Lung microvascular endothelial cell (primary cell): Measurements from ENCODE around the gene UBE2G2. TPM values are rescaled to one million over a fixed set of nuclear protein-coding genes. Genes with fewer than 3 reads are reported as not detected.

Experiments used
- DNase-seq, 2 donors: peaks; one replicate each; pipeline versions ENCODE4 v3.0.0 to v3.0.0-alpha.2; 2010; ENCODE audit warnings: low read depth in 2 of 2
- total RNA-seq: library from RNA; depleted of rRNA; stranded (reverse); fragments of >200 nt; gene quantifications from 2 replicates; pipeline ENCODE4 v1.2.1, GENCODE V29; 2014

The UBE2G2 gene
- total RNA-seq, 1 donor from 2014 or later = 92.3 TPM

GRCh38 chr21:44791993-44792392, 9.6 kb downstream of the UBE2G2 start:
- no peak for DNase-seq

DNA sequence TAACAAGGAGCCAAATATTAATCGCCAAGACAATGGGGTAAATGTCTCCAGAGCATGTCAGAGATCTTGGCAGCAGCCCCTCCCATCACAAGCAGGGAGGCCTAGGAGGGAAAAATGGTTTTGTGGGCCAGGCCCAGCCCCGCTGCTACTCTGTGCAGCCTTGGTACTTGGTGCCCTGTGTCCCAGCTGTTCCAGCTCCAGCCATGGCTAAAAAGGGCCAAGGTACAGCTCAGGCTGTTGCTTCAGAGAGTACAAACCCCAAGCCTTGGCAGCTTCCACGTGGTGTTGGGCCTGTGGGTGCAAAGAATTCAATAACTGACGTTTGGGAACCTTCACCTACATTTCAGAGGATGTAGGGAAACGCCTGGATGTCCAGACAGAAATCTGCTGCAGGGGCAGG, 10.4 kb downstream of the UBE2G2 start:
- DNase-seq = no peak

- DNase-seq = no peak
These were observed 11.3 kb downstream of the UBE2G2 start for GRCh38 chr21:44790368-44790767.

GRCh38 chr21:44789880-44790279, 11.7 kb downstream of the UBE2G2 start:
- DNase-seq = no peak

DNA sequence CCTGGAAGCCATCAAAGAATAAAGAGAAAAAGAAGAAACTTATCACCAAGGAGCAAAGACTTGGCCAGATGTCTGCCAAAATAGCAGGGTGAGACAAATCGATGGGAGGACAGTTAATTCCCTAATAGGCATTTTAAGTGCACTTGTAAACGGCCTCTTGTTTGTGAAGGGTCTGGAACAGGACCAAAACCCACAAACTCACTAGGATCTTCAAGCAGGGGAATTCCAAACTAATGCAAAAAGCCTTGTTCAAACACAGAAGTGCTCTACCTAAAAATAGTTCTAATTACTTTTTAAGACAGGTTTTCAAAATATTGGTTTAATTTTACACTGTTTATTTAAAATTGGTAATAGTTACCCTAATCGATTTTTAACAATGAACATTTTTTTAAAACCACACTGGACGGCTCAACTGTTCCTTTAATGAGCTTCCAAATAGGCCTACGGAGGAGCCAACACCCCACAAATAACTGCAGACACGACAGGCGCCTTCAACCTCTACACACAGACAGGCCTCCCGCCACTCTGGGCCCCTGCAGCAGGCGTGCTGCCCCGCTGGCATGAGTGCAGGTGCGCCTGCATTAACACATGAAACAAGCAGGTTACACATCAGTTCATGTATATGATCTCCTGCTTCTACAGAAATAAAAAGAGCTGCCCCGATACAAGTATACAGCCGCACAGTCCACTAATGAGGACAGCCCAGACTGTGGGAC, 15.8 kb downstream of the UBE2G2 start:
- no peak for DNase-seq

DNA sequence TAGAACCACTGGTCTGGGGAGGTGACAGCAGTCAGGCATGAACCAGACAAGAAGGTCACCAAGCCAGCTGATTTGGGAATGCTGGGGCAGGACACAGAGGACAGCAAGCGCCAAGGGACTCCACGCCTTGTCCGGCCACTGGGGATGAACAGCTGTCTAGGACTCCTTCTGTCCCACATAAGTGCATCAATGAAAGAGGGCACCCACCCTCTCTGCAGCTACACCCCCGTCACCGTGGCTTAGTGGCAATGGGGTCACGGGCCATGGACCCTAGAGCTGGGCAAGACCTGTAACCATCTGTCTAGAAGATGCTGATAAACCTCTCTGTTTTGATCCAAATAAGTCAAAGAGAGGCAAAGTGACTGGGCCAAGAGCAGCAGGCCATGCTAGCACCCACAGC, 16.8 kb downstream of the UBE2G2 start:
- no peak for DNase-seq

- no peak for DNase-seq
These were observed 18.5 kb downstream of the UBE2G2 start for GRCh38 chr21:44783020-44783696.

GRCh38 chr21:44780767-44781459, 20.7 kb downstream of the UBE2G2 start:
- DNase-seq = no peak

DNA sequence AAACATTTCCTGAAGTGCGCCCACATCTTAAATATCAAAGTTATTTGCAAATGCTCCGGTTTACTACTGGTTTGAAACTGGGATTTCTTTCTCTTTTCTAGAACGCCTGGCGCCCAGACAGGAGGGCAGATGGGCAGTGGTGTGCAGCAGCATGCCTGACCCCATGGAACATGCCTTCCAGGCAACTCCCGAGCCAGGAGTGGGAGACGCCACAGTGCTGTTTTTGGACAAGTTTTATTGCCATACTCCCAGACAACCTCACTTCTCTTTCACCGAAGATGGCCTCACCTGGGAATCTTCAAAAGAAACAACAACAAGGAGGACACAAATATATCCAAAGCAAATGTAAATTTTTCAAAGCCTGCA, 21.5 kb downstream of the UBE2G2 start:
- DNase-seq = no peak

DNA sequence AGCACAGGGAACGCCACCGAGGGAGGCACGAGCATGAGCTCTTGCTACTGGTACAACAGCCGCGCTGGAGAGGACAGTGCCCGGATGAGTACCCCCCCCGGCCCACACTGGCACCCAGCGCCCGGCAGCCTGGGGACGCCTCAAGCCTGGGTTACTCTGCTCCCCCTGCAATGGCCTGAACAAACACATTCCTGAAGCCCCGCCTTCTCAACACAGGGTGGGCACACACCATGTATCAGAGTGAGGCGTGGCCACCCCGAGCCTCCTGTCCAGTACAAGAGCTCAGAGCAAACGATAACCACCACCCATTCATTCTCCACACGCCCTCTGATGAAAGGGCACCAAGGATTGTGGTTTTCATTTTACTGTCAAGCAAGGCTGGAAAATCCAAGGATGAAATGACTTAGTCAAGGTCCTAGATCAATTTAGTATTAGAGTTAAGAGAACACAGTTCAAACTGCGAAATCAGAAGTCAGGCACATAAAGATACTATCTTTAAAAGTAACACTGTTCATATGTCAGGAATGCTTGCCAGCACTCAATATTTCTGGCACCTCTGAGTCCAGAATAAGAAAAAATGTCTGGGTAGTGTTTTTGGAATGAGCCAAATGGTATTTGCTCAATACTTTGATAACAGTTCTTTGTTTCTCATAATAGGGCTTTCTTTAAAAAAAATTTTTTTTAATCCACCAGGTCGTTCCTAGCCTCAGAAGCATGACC, 22.0 kb downstream of the UBE2G2 start:
- no peak for DNase-seq

- no peak for DNase-seq
These were observed 22.6 kb downstream of the UBE2G2 start for GRCh38 chr21:44778983-44779382.

DNA sequence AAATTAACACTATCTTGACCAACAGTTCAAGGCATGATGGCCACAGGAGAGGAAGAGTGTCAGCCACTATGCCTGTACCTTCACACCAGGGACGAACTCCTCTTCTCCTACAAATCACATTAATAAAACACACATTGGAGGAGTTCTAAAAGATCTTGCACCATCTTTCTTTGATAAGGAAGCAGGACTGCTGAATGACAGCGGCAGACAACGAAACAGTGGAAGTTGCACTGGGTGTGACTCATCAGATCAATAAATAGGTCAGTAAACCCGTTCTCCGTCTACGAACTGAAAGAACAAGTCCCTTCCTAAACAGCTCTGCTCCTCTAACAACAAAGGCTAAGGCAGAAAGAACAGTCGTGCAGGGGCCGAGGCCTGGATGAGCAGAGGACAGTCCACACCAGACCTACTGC, 23.1 kb downstream of the UBE2G2 start:
- DNase-seq = peak in 1 of 2 donors; percentile 21

GRCh38 chr21:44778094-44778493, 23.5 kb downstream of the UBE2G2 start:
- no peak for DNase-seq

- DNase-seq = no peak
These were observed 26.6 kb downstream of the UBE2G2 start for GRCh38 chr21:44774972-44775371.

DNA sequence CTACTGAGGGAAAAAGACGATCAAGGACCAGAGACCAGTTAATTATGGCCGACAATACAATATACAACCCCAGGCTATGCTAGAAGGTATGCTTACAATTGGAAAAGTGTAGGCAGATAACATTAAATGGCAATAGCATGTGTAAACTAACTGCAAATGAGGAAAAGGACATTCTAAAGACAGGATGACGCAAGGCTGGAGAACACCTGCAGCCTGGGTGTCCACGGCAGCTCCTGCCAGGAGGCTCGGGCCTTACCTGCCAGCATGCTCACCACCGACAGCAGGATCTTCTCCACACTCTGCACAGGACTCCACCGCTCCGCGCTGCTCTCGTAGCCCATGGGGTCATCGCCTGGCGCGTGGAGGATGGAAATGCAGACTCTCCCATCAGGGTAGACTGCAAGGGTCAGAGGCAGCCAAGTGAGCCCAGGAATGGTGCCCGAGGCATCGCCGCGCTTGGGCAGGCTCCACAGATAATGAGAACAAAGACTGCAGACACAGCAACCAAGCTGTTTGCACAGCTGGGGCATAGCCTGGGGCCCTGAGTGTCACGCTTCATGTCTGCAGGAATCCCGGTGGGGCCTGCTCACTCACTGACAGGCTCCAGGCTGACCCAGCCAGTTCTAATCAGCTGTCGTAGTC, 28.2 kb downstream of the UBE2G2 start:
- DNase-seq = no peak

GRCh38 chr21:44771896-44772525, 29.6 kb downstream of the UBE2G2 start:
- no peak for DNase-seq

- DNase-seq = no peak
These were observed 33.5 kb downstream of the UBE2G2 start for GRCh38 chr21:44767834-44768831.

DNA sequence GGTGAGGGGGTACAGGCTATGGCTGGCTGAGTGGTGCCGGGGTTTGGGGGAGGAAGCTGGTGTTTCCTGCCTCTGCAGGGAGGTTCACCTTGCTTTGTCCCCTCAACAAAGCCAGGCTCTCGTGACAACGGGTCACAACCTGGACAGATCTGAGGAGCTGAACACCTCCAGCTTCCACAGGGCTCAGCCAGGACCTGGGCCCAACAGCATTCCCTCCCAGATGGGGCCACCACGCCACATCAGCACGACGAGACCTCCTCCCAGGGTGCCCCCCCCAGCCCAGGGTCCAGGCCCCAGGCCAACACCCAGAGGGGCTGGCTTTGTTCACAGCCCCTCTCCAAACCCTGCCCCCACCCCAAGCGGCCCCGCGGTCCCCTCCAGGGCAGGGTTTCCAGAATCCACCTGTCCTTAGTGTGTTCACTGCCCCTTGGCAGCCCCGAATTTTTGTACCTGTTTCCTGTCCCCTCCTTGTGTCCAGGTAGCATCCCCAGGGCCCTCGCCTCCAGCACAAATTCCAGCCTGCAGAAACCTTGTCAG, 34.7 kb downstream of the UBE2G2 start:
- no peak for DNase-seq

DNA sequence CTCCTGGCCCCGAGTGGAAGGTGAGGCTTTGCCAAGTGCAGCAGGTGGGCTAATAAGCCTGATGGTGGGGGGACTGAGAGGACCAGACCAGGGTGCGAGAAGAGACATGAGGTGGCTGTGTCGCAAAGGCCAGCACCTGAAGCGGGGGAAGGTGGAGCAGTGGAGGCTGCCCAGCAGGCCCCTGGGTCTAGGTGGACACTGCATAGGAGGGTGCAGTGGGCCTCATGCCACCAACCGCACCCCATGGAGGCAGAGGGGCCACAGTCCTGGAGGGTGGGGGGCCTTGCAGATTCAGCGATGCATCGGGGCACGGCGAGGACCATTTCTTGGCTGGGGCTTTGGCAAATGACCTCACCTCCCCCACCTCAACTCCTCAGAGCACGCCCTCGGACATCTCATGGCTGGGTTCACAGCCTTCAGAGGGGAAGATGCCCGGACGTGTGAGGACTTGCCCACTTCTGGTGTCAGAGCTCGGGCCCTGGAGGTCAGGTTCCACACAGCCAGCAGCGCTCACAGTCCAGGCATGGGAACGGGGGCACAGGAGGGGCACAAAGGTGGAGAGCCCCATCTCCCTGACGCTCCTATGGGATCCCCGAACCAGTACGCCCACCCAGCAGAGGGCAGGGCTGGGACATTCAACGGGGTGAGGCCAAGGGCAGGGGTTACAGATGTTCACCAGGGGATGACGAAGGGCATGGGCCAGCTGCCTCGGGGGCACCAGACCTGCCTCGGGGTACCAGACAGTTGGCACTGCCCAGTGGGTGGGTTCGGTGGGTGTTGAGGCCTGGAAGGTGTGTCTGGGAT, 35.4 kb downstream of the UBE2G2 start:
- no peak for DNase-seq
